GM06990 (cell line): ENCODE results near the gene COL5A1.

ENCODE experiments used
- DNase-seq: peaks from one replicate; pipeline ENCODE4 v3.0.0-alpha.2; 2011; ENCODE audit not compliant: insufficient read length; ENCODE audit errors: extremely low read depth
- H3K27me3 ChIP-seq: replicated peaks from 2 replicates; pipeline ENCODE4 v1.6.0; 2011; ENCODE audit warnings: low read length; ENCODE audit not compliant: control insufficient read depth, insufficient read depth
- H3K36me3 ChIP-seq: 2 replicates; pipeline ENCODE4 v1.5.1; 2011; ENCODE audit warnings: low read length; ENCODE audit not compliant: control insufficient read depth, insufficient read depth
- H3K4me3 ChIP-seq: replicated peaks from 2 replicates; pipeline ENCODE4 v1.5.1; 2011; ENCODE audit warnings: low read depth, mild to moderate bottlenecking, control low read depth, low read length
- TF ChIP-seq, protein P1 (sequence below): IDR thresholded peaks from 2 replicates; pipeline ENCODE4 v1.5.1; 2011; ENCODE audit warnings: low read length, control low read depth, mild to moderate bottlenecking, inconsistent platforms; ENCODE audit not compliant: insufficient read depth, poor library complexity, severe bottlenecking

Gene COL5A1

GRCh38 chr9:134736791-134737497, 95.3 kb downstream of the COL5A1 start:
- Histone ChIP-seq H3K27me3 (no peaks in the 10 kb centered on the region; the same call in 1 of the 2 replicates), H3K4me3 (no peak overlapping the region), H3K36me3 (no peaks in the 10 kb centered on the region)
- TF ChIP-seq, protein P1, sequence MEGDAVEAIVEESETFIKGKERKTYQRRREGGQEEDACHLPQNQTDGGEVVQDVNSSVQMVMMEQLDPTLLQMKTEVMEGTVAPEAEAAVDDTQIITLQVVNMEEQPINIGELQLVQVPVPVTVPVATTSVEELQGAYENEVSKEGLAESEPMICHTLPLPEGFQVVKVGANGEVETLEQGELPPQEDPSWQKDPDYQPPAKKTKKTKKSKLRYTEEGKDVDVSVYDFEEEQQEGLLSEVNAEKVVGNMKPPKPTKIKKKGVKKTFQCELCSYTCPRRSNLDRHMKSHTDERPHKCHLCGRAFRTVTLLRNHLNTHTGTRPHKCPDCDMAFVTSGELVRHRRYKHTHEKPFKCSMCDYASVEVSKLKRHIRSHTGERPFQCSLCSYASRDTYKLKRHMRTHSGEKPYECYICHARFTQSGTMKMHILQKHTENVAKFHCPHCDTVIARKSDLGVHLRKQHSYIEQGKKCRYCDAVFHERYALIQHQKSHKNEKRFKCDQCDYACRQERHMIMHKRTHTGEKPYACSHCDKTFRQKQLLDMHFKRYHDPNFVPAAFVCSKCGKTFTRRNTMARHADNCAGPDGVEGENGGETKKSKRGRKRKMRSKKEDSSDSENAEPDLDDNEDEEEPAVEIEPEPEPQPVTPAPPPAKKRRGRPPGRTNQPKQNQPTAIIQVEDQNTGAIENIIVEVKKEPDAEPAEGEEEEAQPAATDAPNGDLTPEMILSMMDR = no peak
- DNase-seq = no peak

DNA sequence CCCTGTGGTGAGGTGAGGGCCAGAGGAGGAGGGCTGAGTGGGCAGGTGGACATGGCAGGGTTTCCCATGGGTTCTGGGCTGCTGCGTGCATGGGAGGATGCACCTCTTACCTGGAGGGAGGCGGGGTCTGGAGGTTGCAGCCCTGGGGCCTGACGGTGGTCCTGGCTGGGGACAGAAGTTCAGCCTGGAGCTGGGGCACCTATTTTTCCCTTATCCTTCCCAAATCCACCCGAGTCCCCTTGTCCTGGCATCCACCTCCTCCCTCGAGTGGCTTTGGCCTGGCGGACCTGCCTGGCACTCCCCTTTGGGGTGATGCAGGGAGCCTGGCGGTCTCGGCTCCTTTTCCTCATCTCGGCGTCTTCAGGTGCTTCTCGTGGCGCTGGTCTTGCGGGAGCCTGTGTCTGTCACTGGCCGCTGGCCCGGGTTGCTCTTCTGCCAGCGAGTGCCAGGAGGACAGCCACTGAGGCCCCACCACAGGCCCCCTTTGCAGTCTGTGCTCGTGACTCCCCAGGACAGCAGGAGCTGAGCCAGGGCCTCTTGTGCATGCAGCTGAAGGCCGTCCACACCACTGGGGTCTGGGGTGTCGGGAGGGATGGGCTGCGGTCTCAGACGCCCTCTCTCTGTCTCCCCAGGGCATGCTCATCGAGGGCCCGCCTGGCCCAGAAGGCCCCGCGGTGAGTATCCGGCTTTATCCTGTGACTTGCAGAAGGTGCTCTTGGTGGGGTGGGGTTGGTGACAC, 96.4 kb downstream of the COL5A1 start:
- Histone ChIP-seq H3K4me3 (no peak overlapping the region), H3K36me3 (no peaks in the 10 kb centered on the region), H3K27me3 (no peaks in the 10 kb centered on the region; the same call in 1 of the 2 replicates)
- TF ChIP-seq, protein P1 = no peak
- DNase-seq = no peak

DNA sequence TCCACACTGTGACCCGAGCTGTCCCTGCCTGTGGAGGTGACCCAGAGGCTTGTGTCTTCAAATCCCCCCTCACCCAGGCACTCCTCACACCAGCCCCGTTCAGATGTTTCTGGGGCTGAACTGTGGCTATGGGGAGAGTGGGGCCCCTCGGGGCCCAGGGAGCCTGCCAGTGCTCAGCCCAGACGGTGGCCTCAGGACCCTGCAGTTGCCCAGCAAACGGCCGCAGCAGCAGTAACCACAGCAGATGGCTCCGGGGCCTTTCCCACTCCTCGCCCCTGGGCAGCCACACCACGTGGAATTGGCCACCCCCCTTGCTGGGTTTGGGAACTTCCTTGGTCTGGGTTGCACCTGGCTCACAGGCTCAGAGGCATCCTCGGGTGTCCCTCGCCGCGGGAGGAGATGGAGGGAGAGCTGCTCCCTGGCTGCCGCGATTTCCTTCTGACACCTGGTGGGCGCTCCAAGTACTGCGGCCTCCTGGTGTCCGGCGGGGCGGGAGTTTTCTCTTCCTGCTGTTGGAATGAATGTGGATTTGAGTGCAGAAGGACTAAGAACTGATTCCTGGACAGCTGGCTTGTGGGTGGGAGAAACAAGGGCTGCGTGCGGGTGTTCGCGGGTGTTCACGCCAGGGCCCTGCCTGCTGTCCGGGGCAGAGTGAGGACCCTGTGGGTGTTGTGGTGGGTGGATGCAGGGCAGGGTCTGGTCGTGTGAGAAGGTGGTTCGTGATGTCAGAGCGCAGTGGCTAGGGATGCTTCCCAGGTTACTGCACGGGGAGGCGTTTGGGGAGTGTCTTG, 97.5 kb downstream of the COL5A1 start:
- Histone ChIP-seq H3K27me3 (no peaks in the 10 kb centered on the region; the same call in 1 of the 2 replicates), H3K4me3 (no peak overlapping the region), H3K36me3 (no peaks in the 10 kb centered on the region)
- no peak for DNase-seq
- TF ChIP-seq, protein P1 = peak; percentile 55

DNA sequence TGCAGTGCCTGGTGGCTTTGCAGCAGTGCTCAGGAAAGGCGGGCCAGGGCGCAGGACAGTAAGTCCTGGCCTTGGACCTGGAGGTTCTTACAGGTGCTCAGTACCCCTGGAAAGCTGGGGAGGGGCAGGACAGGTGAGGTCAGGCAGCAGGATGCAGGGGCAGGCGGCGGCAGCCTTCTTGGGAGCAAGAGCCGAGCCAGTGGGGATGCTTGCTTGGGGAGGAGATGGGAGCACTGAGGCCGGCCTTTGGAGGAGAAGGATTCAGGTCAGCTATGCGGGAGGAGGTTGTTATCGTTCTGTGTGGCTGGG, 98.0 kb downstream of the COL5A1 start:
- H3K27me3 ChIP-seq = no peaks in the 10 kb centered on the region; the same call in 1 of the 2 replicates
- TF ChIP-seq, protein P1 = no peak
- H3K4me3 ChIP-seq = no peak overlapping the region
- DNase-seq = no peak
- H3K36me3 ChIP-seq = no peaks in the 10 kb centered on the region

DNA sequence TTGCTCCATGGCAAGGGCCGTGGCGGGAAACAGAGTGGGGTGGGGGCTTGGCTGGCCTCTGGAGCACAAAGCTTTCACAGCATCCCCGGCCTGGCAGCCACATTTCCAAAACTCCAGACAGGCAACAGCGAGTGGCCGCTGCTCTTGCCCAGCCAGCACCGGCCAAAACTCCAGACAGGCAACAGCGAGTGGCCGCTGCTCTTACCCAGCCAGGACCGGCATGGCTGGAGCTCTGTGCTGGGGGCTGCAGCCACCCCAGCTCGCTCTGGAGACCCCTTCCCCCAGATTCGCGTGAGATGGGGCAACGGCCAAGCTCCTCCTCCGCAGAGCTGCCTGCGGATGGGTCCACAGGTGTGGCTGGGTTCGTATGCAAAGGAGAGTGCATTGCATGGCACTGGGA, 98.5 kb downstream of the COL5A1 start:
- Histone ChIP-seq H3K27me3 (no peaks in the 10 kb centered on the region; the same call in 1 of the 2 replicates), H3K4me3 (no peak overlapping the region), H3K36me3 (no peaks in the 10 kb centered on the region)
- no peak for DNase-seq
- TF ChIP-seq, protein P1 = no peak
